GM19328 (cell line): ENCODE data around the gene TIAM2.
A peak's percentile ranks its signal among the peaks of the same experiment; 100 is the strongest.
"Not testable (repeated sequence)": the region's sequence is repeated elsewhere in the genome, so short reads cannot be mapped to it uniquely, and the experiment has no call there.

Source experiments
- ATAC-seq: cut with Tn5 transposase; IDR thresholded peaks from one replicate; pipeline ENCODE4 v1.9.1; 2021; ENCODE audit warnings: mild to moderate bottlenecking, moderate library complexity; ENCODE audit not compliant: unreplicated experiment

TIAM2 gene

GRCh38 chr6:155221086-155221485 is 226.0 kb downstream of the TIAM2 start:
- ATAC-seq = no peak

- ATAC-seq = no peak
Measured at GRCh38 chr6:155222506-155222905, 227.4 kb downstream of the TIAM2 start.

- ATAC-seq = peak; percentile 97
Measured at GRCh38 chr6:155223646-155224451, 228.7 kb downstream of the TIAM2 start.

GRCh38 chr6:155224618-155225017 is 229.5 kb downstream of the TIAM2 start:
- ATAC-seq = no peak

GRCh38 chr6:155227046-155227445 is 231.9 kb downstream of the TIAM2 start:
- no peak for ATAC-seq

- ATAC-seq = no peak
Measured at GRCh38 chr6:155228546-155229166, 233.5 kb downstream of the TIAM2 start.

GRCh38 chr6:155230975-155231374 is 235.9 kb downstream of the TIAM2 start:
- ATAC-seq = not testable (repeated sequence)

GRCh38 chr6:155232848-155233247 is 237.7 kb downstream of the TIAM2 start:
- no peak for ATAC-seq

- ATAC-seq = no peak
Measured at GRCh38 chr6:155234167-155234566, 239.1 kb downstream of the TIAM2 start.

GRCh38 chr6:155234687-155235086 is 239.6 kb downstream of the TIAM2 start:
- no peak for ATAC-seq

- ATAC-seq = no peak
Measured at GRCh38 chr6:155235087-155235486, 240.0 kb downstream of the TIAM2 start.

- ATAC-seq = no peak
Measured at GRCh38 chr6:155237613-155238012, 242.5 kb downstream of the TIAM2 start.

GRCh38 chr6:155240905-155241600 is 245.9 kb downstream of the TIAM2 start:
- ATAC-seq = no peak

GRCh38 chr6:155241966-155242365 is 246.9 kb downstream of the TIAM2 start:
- no peak for ATAC-seq

GRCh38 chr6:155244434-155244833 is 249.3 kb downstream of the TIAM2 start:
- no peak for ATAC-seq

- no peak for ATAC-seq
Measured at GRCh38 chr6:155245193-155245592, 250.1 kb downstream of the TIAM2 start.

- no peak for ATAC-seq
Measured at GRCh38 chr6:155245831-155246230, 250.7 kb downstream of the TIAM2 start.

GRCh38 chr6:155246825-155247224 is 251.7 kb downstream of the TIAM2 start:
- ATAC-seq = no peak

GRCh38 chr6:155247618-155248007 is 252.5 kb downstream of the TIAM2 start:
- no peak for ATAC-seq

- no peak for ATAC-seq
Measured at GRCh38 chr6:155248008-155249001, 253.2 kb downstream of the TIAM2 start.
